HG03469 (cell line): ENCODE measurements around the gene MRPS5.

ENCODE experiments used
- ATAC-seq: cut with Tn5 transposase; IDR thresholded peaks from one replicate; pipeline ENCODE4 v1.9.1; 2021; ENCODE audit warnings: mild to moderate bottlenecking, moderate library complexity, moderate number of reproducible peaks; ENCODE audit not compliant: unreplicated experiment

The MRPS5 gene

DNA sequence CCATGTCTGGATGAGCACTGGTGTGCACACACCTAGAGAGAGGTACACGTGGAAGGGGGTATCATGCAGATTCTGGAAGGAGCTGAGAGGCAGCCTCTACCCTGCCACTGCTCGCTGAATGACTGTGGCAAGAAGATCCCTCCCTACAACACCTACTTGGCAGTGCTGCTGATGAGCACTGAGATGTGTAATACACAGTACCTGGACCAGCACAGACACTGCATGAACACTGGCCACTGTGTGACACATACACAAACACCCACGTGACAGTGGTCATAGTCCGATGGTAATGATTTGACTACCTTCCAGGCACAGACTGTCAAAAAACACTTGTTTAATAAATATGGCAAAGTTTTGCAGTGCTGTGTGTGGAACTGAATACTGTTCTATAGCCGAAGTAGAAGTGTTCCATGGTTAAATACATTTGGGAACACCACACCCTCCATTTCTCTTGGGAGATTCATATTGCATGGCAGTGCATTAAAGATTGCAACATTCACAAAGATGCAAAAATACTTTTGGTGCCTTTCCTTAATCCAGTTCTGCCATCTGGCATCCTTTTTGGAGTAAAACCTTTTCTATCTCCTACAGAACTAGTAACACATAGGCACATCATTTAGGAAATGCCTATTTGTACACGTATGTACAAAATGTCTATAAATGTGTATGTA lies 29.6 kb downstream of the MRPS5 start:
- no peak for ATAC-seq

DNA sequence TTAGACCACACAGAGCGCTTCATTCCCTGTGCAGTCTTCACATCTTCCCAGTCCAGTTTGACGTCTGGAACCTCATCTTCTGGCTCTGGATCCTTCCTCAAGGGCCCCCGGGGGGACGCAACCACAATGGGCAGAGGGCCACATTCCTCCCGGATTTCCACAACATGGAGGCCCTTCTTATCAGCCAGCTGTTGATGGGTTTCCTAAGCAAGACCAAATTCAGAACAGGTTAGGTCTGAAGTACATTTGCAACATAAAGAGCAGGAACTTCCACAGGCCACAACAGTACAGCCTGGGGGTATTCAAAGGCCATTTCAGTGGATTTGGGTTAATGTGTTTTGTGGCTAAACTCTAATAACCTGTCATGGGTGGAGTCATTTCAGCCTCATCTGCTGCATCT lies 34.2 kb downstream of the MRPS5 start:
- ATAC-seq: no peak

DNA sequence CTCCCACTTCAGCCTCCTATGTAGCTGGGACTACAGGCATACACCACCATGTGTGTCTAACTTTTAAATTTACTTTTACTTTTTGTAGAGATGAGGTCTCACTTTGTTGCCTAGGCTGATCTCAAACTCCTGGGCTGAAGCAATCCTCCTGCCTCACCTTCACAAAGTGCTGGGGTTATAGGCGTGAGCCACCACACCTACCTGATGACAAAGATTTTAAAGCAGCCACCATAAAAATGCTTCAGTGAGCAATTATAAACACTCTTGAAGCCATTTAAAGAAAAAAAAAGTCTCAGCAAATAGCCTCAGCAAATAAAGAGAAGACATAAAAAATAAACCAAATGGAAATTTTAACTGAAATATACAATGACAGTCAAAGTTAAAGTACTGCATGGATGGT lies 35.6 kb downstream of the MRPS5 start:
- ATAC-seq: no peak

DNA sequence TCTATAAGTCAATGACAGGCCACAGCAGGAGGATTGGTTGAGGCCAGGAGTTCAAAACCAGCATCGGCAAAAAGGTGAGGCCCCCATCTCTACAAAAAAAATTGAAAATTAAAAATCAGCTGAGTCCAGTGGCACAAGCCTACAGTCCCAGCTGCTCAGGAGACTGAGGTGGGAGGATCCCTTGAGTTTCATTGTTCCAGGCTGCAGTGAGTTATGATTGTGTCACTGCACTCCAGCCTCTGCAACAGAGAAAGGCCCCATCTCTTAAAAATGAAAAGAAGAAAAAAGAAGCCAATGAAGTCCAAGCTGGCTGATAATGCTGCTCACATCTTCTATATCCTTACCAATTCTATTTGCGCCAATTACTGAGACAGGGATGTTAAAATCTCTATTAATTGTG lies 39.1 kb downstream of the MRPS5 start:
- ATAC-seq: no peak

DNA sequence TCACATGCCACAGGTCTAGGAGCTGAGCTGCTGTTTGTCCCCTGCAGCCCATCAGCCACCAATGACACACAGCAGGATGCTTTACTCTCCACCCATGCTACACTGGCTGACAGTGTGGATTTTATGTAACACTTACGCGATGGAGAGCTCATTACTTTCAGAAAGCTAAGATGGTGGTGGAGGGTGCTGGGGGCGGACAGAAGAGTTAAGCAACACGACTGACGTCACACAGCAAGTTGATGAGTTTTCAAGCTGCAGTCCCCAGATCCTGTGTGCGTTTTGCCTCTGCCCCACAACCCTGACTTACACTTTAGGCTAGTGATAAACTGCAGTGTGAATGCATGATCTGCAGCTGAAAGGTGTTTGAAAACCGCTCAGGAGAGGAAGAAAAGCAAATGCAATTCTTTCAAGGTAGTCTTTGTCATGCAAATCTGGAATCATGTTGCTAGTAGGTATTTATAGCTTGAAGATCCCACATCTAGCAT lies 42.4 kb downstream of the MRPS5 start:
- ATAC-seq: no peak

DNA sequence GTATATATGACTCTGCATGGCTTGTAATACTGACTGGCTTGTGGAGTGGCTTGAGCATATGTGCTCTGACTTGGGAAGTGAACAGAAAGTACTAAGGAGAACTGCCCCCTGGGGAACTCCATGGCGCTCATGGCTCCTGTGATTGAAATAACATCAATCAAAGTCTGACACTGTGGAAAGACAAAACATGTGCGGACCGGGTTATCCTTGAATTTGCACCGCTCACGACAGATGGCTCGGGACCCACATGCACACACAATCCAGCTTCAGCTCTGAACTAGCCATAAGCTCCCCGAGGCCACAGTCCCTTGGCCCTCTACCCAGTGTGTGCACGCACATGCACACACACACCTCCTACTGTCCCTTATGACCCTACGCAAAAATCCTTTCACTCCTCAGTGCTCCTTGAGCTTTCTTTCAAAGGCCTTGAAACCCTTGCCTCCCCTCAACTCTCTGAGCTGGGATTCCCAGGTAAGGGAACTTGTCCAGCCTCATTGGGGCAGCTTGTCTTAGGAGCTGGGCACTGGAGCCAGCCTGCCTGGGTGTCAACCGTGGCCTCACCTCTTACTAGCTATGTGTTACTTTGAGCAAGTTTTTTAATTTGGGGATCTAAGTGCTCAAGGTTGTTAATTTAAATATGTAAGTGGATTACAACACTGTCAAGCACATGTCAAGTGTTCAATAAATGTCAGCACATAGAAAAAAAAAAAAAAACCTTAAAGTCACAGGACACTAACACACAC lies 43.6 kb downstream of the MRPS5 start:
- no peak for ATAC-seq

DNA sequence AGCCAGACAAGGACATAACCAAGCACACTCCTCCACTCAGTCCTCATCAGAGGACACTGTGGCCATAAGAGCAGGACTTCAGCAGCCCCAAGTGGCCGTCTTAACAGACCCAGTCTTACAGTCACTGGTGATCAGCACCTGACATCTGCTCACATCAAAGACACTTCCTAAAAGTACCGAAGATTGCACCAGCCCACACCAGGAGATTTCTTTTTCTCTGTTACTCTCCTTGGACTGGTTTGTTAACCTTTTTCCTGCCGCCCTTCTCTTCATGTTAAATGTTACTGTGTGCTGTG lies 44.1 kb downstream of the MRPS5 start:
- ATAC-seq: no peak

DNA sequence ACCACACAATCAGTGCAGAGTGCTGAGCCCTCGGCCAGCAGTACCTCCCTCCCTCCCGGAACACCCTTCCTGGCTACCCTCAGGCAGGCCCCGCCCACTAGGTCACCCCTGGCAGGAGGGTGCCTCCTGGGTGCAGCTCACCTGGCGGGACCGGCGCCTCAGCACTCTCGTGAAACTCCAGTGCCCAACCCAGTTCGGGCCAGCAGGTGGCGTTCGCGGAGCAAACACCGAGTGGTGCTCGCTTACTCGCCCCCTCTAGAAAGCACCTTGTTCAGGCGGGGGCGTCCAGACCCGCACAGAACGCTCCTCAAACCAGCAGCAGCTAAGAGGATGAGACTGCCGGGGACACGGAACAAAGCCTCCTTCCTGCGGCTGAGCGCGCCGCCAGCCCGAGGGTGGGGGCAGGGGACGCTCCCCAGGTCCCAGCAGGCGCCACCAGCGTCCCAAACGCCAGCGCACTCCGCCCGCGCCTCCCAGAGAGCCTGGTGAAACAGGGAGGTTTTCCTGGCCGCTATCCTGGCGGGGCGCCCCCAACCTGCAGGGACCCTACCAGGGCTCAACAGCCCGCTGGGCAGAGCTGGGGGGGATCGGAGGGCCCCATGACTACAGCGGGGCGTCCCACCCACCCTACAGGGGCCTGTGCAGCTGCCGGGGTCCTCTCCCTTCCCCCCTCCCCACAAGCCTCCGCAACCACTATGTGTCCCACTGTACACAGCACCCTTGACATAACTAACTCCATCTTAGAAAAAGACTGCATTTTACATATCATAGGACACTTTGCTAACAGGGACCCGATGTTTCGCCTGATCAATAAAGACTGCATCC lies 44.7 kb downstream of the MRPS5 start:
- no peak for ATAC-seq

DNA sequence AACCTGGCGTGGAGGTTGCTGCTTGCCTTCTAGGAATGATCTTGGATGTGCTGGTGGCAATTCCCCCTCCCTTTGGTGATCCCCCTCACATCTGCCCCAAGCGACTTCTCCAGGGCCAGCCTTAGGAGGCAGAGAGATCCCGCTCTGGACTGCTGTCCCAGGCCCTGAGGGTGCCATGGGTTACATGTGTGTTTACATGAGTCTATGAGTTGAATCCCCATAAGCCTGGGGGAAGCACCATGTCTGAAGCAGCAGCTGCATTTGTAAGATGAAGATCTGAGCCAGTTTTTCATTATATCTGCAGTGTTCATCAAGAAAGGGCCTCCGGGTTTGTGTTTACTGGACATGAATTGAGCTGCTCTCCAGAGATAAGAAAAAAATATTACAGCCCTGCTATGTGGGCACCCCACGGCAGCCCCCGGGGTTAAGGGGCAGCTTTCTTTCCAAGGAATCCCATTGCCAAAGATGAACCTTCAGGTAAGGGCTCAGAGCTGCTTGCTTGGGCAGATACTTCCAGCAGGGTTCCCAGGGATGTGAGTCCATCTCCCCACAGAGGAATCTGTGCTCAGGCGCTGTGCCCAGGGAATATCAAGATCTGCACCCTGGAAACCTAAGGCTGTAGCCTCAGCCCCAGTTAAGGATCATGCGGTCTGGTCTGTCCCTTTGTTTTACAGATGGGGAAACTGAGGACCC lies 46.0 kb downstream of the MRPS5 start:
- no peak for ATAC-seq

DNA sequence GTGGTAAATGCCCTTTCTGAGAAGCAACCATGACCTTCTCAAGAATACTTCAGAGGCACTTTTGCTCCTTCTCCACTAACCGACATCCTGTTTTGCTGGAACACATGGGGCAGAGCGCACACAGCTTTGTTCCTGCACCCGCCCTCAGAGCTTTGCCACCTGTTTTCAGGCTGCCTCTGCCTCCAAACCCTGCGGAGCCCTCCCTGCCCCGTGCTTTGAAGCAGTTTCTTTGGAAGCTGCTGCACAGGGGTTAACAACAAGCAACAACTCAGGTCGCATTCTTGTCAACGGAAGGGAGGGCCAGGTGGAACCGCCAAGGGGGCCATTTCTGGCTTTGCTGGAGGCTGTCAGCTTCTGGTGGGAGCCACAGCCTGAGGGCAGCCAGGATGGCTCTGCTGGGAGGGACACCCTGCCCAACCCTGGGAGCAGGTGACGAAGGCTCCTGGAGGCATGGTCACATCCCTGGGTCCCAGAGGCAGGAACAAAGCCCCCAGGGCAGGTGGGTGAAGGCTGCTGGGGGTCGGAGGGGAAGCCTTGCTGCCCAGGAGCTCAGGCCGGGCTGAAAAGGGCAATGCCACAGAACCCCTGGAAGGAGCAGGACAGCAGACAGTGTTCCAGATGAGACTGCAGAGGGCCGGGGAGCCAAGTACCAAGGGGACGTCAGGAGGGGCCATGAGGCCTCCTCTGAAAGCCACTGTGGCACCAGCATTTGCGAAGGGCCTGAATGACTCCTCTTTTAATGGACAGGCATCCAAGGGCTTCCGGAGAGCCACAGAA lies 46.8 kb downstream of the MRPS5 start:
- ATAC-seq: no peak

DNA sequence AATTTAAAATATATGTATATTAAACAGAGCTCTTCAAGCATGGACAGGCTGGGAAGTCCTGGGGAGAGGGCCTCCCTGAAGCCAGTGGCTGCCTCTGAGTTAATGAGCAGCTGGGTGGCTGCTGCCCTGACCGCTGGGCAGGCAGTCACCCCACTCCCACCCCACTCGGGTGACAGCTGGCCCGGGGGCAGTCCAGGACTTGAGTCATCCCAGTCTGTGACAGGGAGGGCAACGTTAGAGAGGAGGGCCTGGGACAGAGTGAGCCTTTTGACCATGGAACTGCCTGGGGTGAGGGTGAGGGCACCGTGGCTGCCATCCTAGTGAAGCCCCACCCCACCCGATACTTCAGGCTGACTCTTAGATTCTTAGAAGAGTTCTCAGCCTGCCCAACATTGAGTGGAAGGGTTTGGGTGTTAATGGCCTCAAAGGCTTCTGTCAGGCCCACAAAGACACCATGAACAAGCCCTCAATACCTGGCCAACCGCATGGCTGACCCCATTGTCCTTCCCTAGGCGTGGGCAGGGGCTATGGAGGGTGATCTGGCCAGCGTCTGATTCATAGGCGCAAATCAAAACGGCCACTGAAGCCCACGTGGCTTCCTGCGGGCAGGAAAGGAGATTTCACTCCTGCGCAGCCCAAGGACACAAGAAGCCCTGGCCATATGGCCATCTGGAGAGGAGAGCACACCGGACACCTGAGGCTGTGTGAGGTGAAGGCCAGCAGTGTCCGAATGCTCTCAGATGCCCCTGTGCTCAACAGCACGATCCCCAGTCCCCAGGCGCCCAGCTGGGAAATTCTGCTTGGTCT lies 47.5 kb downstream of the MRPS5 start:
- ATAC-seq: no peak

DNA sequence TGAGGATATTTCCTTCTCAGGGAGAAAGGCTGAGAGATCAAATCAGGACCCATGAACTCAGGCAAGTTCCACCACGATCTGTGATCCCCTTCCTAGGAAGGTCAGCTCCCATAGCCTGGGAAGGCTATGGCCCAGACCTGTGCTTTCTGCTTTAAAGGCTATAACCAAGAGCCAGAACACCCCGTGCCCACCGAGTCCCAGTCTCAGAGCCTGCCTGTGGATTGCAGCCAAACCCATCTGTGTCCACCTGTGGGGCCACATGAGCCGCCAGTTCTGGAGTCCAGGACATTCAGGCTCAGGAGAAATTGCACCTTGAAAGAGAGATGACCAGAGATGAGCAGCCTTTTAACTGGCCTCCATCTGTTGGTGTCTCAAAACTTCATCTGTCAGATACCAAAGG lies 49.2 kb downstream of the MRPS5 start:
- no peak for ATAC-seq

DNA sequence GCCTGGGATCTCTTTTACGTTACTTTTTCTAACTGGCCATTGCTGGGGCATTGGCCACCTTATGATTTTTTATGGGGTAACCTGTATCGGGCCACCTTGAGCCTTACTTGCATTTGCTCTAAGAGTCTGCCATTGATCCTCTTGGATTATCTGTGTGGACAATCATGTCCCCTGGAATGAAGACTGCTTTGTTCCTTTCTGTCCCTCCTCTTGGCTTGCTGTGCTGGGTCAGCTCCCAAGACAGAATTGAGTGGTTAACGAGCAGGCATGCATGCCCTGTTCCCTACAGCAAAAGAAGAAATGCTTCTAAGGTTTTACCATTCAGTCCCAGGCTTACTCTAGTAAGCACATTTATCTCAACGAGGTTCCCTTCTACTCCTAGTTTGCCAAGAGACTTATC lies 49.8 kb downstream of the MRPS5 start:
- no peak for ATAC-seq

DNA sequence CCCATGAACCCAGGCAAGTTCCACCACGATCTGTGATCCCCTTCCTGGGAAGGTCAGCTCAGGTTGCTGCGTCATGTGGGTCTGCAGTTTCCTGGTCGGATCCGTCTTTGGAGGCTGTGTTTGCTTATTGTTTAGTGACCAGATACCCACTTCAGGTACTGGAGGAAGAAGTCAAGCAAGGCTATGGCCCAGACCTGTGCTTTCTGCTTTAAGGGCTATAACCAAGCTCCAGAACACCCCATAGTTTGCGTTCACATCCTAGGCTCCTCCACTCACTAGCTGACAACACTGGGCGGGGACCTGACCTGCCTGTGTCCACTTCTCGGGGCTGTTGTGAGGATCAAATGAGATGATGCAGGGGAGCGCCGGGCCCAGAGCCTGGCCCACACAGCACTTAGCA lies 52.1 kb downstream of the MRPS5 start:
- ATAC-seq: no peak

DNA sequence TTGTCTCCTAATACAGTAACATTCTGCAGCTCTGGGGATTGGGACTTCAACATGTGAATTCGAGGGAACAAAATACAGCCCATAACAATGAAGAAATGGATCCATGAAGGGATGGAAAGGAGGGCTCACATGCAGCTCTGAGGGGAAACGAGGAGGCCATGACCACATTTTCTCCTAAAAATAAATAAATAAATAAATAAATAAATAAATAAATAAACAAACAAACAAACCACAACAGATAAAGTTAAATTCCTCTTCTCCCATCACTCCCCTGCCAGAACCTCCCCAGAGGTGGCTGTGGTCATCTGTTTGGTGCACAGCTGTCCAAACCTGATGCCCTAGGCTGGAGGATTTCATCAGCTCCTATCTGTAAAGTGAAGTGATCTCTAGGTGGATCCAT lies 53.4 kb downstream of the MRPS5 start:
- no peak for ATAC-seq

DNA sequence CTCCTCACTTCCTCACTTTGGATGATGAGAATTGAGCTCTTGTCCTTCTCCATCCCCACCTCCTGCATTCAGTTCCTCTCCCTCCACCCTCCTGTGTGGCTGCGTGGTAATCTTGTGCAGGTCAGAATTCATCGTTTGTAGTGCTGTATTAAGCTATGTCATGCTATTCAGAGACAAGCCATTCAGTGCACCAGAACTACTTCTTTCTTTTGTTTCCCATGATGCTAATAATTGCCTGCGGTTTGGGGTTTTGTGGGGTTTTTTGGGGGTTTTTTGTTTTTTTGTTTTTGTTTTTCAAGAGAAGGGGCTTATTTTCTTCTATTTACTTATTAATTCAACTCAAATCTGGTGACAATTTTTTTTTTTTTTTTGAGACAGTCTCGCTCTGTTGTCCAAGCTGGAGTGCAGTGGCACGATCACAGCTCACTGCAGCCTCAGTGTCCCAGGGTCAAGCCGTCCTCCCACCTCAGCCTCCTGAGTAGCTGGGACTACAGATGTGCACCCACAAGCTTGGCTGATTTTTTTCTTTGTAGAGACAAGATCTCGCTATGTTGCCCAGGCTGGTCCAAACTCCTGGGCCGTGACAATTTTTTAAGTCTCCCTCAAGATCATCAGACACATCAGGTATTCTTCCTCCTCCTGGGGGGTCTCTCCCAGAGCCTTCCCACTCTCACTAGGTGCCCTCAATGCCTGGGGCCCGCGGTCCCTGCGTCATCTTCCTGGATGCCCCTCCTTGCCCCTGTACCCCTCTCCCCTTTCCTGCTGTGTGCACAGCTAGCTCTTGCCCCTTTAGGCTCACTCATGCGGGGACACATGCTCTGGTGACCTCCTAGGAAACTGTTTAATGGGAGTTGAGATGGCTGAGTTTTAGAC lies 58.3 kb downstream of the MRPS5 start:
- ATAC-seq: peak; percentile 84

DNA sequence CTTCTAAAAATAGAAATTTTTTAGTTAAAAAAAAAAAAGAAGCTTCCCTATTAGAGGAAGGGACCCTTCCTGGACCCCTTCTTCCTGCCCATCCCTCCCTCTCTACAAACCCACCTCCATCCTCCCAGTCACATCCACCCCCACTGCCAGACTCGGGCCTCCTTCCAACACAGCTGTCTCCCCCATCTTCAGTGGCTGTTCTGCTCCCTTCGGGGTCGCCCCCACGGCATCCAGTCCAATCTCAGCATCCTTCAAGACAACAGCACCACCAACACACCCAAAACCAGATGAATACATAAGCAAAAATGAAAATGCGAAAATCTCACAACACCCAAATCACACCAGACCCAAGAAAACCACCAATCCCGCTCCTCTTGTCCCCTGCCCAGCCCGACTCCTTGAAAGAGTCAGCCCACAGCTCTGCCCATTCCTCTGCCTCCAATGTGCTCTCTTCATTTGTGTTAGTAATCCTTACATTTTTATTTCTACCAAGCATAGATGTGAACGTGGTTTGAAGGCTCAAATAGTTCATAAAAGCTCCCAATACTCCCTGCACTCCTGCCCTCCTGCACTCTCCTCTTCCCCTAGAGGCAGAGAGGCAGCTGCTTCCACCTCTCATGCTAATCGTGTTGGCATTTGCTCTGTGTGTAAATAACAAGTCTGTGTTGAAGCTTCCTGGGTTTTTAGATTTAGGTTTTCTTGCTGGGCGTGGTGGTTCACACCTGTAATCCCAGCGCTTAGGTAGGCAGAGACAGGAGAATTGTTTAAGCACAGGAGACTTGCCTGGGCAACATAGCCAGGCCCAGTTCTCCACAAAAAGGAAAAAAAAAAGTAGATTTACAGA lies 59.1 kb downstream of the MRPS5 start:
- no peak for ATAC-seq
